Measurements from ENCODE around the gene CD300LF. TPM values are rescaled to one million over a fixed set of nuclear protein-coding genes. Genes with fewer than 3 reads are reported as not detected.

The CD300LF gene
- total RNA-seq, 4 donors from 2014 or later, result 0.13 to 0.27 TPM; not detected in 2

GRCh38 chr17:74737299-74738050 lies 24.8 kb upstream of the CD300LF start:
- DNase-seq (ENCODE audit: low spot score in 2 of 2), result no peak
- TF ChIP-seq POLR2A (IDR thresholded peaks at IDR 0.05), result no peak
- intact Hi-C loops (cut with DNase I; ENCODE audit: low total_unique reads), result no loop called here
- 4 to 13% methylated on average over 15 to 21 of the region's 38 CpGs for WGBS, 2 donors
- H3K4me3 ChIP-seq (ENCODE audit: low read depth, poor library complexity, severe bottlenecking), result no peak overlapping the region

- DNase-seq (ENCODE audit: low spot score in 2 of 2), result no peak
- 1 to 2% methylated on average over 33 to 41 of the region's 67 CpGs for WGBS, 2 donors
- H3K4me3 ChIP-seq (ENCODE audit: low read depth, poor library complexity, severe bottlenecking), result no peak within 1 kb of the TSS
- intact Hi-C loops (cut with DNase I; ENCODE audit: low total_unique reads), result no loop called here
- TF ChIP-seq CTCF (IDR thresholded peaks at IDR 0.05) (no peak), POLR2A (IDR thresholded peaks at IDR 0.05) (no peak)
These were observed 24.0 kb upstream of the CD300LF start, which contains the start of gene RAB37 for GRCh38 chr17:74736513-74737298. RAB37 (plus strand) TSS chr17:74737256; CDS start chr17:74737273, 17 bp downstream.

GRCh38 chr17:74734256-74734655 lies 21.5 kb upstream of the CD300LF start:
- no peak overlapping the region for H3K4me3 ChIP-seq (ENCODE audit: low read depth, poor library complexity, severe bottlenecking)
- WGBS, 2 donors, result 89 to 96% methylated on average over 3 of the region's 3 CpGs
- intact Hi-C loops (cut with DNase I; ENCODE audit: low total_unique reads), result no loop called here
- no peak for DNase-seq (ENCODE audit: low spot score in 2 of 2)
- TF ChIP-seq CTCF (IDR thresholded peaks at IDR 0.05), result no peak
- TF ChIP-seq POLR2A (IDR thresholded peaks at IDR 0.05), result no peak

- no peak for DNase-seq (ENCODE audit: low spot score in 2 of 2)
- 61 to 63% methylated on average over 9 of the region's 9 CpGs for WGBS, 2 donors
- TF ChIP-seq CTCF (IDR thresholded peaks at IDR 0.05) (no peak), POLR2A (IDR thresholded peaks at IDR 0.05) (no peak)
These were observed 20.8 kb upstream of the CD300LF start for GRCh38 chr17:74733365-74734122.

GRCh38 chr17:74732042-74732867 lies 19.5 kb upstream of the CD300LF start:
- H3K4me3 ChIP-seq (ENCODE audit: low read depth, poor library complexity, severe bottlenecking), result no peak overlapping the region
- DNase-seq (ENCODE audit: low spot score in 2 of 2), result no peak
- WGBS, 2 donors, result 76 to 80% methylated on average over 12 of the region's 12 CpGs
- TF ChIP-seq CTCF (IDR thresholded peaks at IDR 0.05) (no peak), POLR2A (IDR thresholded peaks at IDR 0.05) (no peak)
- intact Hi-C loops (cut with DNase I; ENCODE audit: low total_unique reads), result no loop called here

More at GRCh38 chr17:74733365-74734122, 20.8 kb upstream of the CD300LF start:
- H3K4me3 ChIP-seq (ENCODE audit: low read depth, poor library complexity, severe bottlenecking), result no peak overlapping the region
- intact Hi-C loops (cut with DNase I; ENCODE audit: low total_unique reads), result no loop called here
